Activated T-cell treated with anti-CD3 and anti-CD28 coated beads for 48 hours (primary cell): ENCODE measurements around the gene MTURN.
"Not testable (repeated sequence)": the region's sequence is repeated elsewhere in the genome, so short reads cannot be mapped to it uniquely, and the experiment has no call there.

Experiments
- DNase-seq: peaks from one replicate; pipeline ENCODE4 v3.0.0-alpha.2; 2020; ENCODE audit warnings: low read depth

Gene MTURN

DNA sequence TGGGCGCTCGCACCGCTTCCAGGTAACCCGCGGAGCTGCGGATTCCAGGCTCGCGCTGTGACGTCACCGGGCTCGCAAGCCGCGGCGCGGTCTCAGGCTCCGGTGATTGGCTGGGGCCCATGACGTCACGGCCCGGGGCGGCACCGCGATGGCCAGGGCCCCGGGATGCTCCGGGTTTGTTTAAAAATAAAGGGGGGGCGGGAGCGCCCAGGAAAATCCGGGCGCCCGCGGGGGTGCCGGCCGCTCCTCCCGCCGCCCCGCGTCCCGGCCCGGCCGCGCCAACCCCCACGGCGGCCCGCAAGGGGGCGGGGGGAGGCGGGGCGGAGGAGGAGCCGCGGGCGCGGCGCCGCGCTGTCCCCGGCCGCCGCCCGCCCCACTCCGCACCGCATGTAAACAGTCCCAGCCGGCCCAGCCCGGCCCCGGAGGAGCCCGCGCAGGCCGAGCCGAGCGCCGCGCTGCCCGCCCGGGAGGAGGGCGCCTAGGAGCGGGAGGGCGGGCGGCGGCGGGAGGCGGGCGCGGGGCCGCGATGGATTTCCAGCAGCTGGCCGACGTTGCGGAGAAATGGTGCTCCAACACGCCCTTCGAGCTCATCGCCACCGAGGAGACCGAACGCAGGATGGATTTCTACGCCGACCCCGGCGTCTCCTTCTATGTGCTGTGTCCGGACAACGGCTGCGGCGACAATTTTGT is at the start of gene MTURN:
Gene MTURN (plus strand): TSS at position 376 of the 690 bp plus-strand sequence. CDS start 151 bp downstream, at position 527.
- peak; percentile 80 for DNase-seq

- DNase-seq: no peak
These were observed 48.3 kb upstream of the MTURN start for GRCh38 chr7:30086529-30086928.

DNA sequence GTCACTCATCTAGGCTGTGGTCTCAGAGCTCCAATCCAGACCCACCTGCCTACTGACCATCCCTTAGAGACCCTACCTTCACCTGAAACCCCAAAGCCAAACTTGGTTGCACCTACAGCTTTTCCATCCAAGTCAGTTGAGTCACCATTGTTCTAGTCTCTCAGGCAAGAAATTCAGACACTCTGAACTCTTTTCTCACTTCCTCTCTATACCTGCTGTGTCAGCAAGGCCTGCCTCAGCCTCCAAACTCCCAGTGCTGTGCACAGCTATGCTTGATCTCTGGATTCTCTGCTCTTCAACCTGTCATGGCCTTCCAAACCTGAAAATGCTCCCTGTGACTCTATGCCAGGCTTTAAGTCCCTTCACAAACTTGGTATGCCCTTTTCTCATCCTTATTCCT is 47.4 kb upstream of the MTURN start:
- no peak for DNase-seq

- DNase-seq: no peak
These were observed 46.4 kb upstream of the MTURN start for GRCh38 chr7:30088362-30088761.

DNA sequence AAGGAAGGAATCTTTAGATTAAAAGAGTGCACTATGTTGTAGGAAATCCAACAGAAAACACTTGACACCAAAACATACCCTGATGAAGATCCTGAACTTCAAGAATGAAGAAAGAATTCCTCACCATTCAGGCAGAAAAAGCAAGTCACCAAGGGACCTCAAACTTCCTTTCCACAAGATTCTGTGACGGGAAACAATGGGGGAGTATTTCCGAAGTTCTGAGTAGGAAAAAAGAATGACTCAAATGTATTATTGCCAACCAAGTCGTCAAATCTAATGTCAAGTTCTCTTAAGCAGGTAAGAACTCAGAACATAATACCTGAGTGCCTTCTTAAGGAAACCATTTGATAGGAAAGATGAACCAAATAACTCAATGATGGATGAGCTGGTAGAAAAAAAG is 44.7 kb upstream of the MTURN start:
- no peak for DNase-seq

- DNase-seq: no peak
These were observed 43.3 kb upstream of the MTURN start for GRCh38 chr7:30091491-30091912.

DNA sequence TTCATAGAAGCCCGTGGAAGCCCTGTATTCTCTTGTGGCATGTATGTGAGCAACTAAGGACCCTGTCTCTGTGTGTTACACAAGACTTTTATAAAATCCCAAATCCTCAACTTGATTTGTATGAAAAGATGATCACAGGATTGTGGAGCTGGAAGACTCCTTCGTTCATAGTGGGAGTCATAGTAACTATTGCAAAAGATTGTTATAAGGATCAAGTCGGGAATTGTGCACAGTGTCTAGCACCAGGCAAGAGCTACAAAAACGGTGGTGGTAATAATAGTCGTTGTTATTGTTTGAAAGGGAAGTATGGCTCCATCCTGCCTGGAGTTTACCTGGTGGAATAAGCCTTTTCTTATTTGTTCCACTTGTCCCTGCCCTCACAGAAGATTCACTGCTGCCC is 42.8 kb upstream of the MTURN start:
- DNase-seq: no peak

DNA sequence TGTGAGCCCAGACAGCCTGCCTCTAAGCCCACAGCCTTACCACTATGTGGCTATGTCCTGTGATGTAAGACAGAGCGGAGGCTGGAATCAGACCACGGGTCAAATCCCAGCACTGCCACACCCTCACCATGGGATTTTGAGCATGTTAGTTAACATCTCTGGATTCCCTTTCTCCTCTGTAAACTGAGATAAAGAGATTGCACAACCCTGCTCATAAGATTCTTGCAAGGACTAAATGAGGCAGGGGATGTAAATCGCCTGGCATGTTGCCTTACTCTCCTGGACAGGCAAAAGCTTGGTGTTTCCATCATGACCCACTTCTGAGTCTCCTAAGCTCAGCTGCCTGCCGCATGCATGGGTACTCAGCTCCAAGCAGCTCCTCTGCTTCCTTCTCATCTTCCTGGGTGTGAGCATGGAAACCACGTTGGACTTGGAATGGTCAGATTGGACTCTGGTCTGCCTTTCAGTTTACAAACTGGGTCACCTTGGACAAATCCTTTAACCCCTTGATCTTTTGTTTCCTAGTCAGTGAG is 41.3 kb upstream of the MTURN start:
- no peak for DNase-seq

DNA sequence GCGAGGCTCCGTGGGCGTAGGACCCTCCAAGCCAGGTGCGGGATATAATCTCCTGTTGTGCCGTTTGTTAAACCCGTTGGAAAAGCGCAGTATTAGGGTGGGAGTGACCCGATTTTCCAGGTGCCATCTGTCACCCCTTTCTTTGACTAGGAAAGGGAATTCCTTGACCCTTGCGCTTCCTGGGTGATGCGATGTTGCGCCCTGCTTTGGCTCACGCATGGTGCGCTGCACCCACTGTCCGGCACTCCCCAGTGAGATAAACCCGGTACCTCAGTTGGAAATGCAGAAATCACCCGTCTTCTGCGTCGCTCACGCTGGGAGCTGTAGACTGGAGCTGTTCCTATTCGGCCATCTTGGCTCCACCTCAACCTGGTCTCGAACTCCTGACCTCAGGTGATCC is 36.2 kb upstream of the MTURN start:
- DNase-seq: not testable (repeated sequence)

DNA sequence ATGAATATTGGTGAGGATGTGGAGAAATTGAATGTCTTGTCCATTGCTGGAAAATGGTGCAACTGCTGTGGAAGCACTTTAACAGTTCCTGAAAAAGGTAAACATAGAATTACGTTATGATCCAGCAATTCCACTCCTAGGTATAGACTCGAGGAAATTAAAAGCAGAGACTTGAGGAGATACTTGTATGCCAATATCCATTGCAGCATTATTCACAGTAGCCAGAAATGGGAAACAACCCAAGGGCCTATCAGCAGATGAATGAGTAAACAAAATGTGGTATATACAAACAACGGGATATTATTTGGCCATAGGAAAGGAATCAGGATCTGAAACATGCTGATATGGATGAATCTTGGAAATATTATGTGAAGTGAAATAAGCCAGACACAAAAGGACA is 32.5 kb upstream of the MTURN start:
- DNase-seq: no peak

GRCh38 chr7:30104157-30104556 is 30.6 kb upstream of the MTURN start:
- no peak for DNase-seq

- no peak for DNase-seq
These were observed 22.6 kb upstream of the MTURN start for GRCh38 chr7:30112103-30112713.

DNA sequence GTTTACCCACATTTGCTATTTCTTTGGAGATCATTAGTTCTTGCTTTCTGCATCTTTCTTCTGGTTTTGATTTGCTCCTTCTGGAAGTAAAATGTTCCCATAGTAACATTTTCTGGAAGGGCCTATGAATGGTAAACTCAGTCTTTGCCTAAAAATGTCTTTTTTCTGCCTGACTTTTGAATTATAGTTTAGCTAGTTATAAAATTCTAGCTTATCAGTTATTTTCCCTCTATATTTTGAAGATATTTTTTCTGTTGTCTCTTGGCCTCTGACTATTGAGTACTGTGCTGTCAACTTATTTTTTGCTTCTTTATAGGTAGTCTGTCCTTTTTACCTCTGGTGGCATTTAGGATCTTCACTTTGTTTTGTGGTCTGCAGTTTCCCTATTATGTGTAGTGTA is 21.6 kb upstream of the MTURN start:
- DNase-seq: no peak

GRCh38 chr7:30114536-30115238 is 20.1 kb upstream of the MTURN start:
- no peak for DNase-seq

DNA sequence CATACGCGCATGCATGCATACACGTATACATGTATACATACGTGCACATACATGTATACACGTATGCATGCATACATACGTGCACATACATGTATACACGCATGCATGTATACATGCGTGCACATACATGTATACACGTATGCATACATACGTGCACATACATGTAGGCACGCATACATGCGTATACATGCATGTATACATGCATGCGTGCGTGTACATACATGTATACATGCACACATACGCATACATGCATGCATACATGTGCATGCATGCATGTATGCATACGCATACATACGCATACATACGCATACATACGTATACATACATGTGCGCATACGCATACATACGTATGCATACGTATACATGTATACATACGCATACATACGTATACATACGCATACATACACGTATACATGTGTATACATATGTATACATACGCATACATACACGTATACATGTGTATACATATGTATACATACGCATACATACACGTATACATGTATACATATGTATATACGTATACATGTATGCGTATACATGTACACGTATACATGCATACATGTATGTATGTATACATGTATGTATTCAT is 19.0 kb upstream of the MTURN start:
- DNase-seq: no peak

DNA sequence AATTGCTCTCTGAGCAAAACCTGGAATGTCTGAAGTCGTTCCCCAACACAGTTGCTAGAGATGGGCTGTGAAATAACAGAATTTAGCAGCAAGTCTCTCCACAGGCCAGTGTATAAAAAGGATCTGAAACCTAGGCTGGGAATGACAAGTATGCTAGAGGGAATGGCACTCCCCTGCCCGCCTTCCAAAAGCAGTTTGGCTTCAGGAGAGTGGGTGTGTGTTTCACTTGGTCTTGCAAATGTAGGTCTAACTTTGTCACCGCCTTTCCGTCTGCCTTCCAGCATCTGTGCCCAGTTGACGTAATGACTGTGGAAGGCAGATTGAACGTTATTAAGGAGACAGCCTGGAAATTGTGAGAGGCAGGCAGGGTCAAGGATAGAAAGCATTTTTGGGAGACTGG is 18.0 kb upstream of the MTURN start:
- DNase-seq: no peak

GRCh38 chr7:30117896-30118295 is 16.9 kb upstream of the MTURN start:
- DNase-seq: no peak

DNA sequence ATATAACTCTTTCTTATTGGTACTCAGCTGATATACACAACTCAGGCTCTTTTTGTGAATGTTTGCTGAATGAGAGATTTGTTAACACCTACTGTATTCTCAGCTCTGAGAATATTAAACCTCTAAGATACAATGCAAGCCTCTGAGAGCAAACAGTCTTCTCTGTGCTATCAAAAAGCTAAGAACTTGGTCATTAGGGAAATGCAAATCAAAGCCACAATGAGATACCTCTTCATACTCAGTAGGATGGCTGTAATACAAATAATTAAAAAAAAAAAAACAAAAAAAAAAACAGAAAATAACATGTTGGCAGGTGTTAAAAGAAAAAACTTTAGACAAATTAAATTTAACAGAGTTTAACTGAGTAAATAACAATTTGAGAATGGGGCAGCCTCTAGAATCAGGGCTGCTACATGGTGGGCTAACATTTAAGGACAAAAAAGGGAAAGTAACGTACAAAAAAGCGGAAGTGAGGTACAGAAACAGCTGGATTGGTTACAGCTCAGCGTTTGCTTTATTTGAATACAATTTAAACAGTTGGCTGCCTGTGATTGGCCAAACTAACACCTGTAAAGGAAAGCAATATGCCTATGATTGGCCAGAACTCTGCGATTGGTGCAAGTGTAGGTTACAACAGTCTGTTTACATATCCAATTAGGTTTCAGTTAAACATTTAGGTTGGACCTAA is 14.8 kb upstream of the MTURN start:
- no peak for DNase-seq

DNA sequence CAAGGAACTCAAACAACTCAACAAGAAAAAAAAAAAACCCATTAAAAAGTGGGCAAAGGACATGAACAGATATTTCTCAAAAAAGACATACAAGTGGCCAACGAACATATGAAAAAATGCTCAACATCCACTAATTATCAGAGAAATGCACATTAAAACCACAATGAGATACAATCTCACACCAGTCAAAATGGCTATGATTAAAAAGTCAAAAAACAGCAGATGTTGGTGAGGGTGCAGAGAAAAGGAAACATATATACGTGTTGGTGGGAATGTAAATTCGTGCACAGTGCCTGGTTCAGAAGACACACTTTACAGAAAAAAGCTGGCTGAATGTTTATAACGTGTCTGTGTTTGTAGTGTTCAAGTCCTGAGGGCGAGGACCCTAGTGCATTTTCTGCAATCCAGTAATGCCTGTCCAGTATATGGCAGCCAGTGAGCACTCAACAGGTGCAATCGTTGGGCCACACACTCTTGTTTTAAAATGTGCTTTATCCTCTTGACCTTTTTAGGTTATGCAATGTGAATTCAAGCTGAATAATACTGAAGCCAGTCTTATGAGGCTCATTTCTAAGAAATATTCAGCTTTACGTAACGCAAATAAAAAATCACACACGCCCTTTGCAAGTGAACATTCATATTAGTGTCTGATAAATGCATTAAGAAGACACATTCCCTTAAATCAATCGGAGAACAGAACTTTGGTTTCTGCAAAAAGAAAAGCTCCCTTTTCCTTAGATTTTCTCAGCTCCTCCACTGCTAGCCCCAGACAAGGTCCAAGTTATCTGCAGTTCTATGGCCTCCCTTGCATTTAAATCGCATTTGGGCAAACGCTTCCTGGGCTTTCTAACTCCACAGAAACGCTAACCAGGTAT is 813 bp upstream of the MTURN start:
- DNase-seq: no peak

DNA sequence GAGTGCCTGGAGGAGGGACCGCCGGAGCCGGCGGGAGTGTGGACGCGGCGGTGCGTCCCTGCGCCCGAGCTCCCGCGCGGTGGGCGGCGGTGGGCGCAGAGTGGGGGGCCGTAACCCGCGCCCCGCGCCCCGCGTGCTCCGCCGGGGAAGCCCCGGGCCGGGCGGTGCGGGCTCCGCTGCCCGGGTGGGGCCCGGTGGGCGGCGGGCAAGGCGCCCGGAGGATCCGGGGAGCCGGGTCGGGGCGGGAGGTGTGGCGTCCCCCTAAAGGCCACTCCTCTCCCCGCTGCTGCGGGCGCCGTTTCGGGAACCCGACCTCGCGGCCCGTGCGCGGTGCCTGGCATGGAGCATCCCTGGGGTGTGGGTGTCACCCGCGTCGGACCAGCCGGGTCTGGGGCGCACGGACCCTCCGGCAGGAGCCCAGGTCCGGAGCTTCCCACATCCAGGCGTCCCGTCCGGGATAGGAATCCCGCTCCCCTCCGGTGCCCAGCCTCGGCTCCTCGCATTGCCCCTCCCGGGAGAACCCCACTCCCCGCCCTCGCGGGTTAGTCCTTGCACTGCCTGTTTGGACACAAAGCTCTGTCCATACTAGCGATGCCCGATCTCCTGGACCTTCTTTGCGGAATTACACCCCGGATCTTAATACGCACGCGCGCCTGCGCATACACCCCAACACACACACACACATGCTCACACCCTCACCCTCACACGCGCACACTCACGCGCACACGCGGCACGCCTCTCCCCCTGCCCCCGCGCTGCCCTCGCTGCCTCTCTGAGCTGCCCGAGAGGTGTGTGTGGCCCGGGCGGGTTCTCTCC is 723 bp downstream of the MTURN start:
- DNase-seq: peak; percentile 39
